Measurements from ENCODE around the gene IRF2BP2. TPM values are rescaled to one million over a fixed set of nuclear protein-coding genes. Genes with fewer than 3 reads are reported as not detected.

The IRF2BP2 gene
- total RNA-seq, 1 donor from 2014 or later = 126 TPM

DNA sequence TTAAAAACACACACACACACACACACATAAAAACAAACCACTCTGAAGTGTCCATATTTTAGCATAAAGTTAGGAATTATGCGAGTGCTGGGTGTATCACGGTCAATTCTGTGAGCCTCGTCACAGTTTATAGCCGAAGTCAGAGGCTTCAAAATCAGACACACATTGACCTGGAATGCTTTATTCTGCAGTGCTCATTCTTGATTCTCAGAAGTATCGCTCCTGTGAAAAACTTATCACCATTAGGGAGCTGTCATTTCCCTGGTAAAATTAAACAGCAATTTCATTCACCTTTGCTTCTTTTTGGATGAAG, 8.7 kb upstream of the IRF2BP2 start:
- peak overlapping the region; percentile 22 for H3K4me3 Mint-ChIP-seq (ENCODE audit: unreplicated experiment)
- TF ChIP-seq, protein P1, sequence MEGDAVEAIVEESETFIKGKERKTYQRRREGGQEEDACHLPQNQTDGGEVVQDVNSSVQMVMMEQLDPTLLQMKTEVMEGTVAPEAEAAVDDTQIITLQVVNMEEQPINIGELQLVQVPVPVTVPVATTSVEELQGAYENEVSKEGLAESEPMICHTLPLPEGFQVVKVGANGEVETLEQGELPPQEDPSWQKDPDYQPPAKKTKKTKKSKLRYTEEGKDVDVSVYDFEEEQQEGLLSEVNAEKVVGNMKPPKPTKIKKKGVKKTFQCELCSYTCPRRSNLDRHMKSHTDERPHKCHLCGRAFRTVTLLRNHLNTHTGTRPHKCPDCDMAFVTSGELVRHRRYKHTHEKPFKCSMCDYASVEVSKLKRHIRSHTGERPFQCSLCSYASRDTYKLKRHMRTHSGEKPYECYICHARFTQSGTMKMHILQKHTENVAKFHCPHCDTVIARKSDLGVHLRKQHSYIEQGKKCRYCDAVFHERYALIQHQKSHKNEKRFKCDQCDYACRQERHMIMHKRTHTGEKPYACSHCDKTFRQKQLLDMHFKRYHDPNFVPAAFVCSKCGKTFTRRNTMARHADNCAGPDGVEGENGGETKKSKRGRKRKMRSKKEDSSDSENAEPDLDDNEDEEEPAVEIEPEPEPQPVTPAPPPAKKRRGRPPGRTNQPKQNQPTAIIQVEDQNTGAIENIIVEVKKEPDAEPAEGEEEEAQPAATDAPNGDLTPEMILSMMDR (IDR thresholded peaks at IDR 0.05; ENCODE audit: insufficient read depth, low read depth, low read length) = no peak
- TF ChIP-seq EZH2 (IDR thresholded peaks at IDR 0.05; ENCODE audit: insufficient read depth, low read length) = no peak
- DNase-seq (ENCODE audit: low read depth) = no peak
- no peaks in the 10 kb centered on the region for H3K36me3 Mint-ChIP-seq (ENCODE audit: low read depth, unreplicated experiment)
- Histone ChIP-seq H3K4me1 (ENCODE audit: insufficient read depth, low read length) (peaks cover 58% of the 10 kb centered on the region), H3K4me3 (ENCODE audit: insufficient read depth, low read depth, low read length) (no peak overlapping the region), H2AFZ (ENCODE audit: low read depth, low read length) (peak overlapping the region; percentile 37), H3K9ac (ENCODE audit: low read length) (peak overlapping the region; percentile 78), H3K4me2 (ENCODE audit: low read length) (peak overlapping the region; percentile 46), H3K9me3 (ENCODE audit: insufficient read depth, low read depth, low read length) (no peaks in the 10 kb centered on the region), H3K36me3 (ENCODE audit: insufficient read depth, low read length) (no peaks in the 10 kb centered on the region), H3K27me3 (ENCODE audit: insufficient read depth, low read length) (no peaks in the 10 kb centered on the region), H4K20me1 (ENCODE audit: insufficient read depth, low read length) (no peaks in the 10 kb centered on the region), H3K27ac (ENCODE audit: low read depth, low read length) (peak overlapping the region; percentile 92), H3K79me2 (ENCODE audit: insufficient read depth, low read length) (no peaks in the 10 kb centered on the region)
- H3K27me3 Mint-ChIP-seq (ENCODE audit: low read depth, unreplicated experiment) = no peaks in the 10 kb centered on the region
- no peaks in the 10 kb centered on the region for H3K9me3 Mint-ChIP-seq (ENCODE audit: unreplicated experiment)
- H3K4me1 Mint-ChIP-seq (ENCODE audit: low read depth, unreplicated experiment) = peaks cover 67% of the 10 kb centered on the region
- no peak for FAIRE-seq
- H3K27ac Mint-ChIP-seq (ENCODE audit: unreplicated experiment) = peak overlapping the region; percentile 100

DNA sequence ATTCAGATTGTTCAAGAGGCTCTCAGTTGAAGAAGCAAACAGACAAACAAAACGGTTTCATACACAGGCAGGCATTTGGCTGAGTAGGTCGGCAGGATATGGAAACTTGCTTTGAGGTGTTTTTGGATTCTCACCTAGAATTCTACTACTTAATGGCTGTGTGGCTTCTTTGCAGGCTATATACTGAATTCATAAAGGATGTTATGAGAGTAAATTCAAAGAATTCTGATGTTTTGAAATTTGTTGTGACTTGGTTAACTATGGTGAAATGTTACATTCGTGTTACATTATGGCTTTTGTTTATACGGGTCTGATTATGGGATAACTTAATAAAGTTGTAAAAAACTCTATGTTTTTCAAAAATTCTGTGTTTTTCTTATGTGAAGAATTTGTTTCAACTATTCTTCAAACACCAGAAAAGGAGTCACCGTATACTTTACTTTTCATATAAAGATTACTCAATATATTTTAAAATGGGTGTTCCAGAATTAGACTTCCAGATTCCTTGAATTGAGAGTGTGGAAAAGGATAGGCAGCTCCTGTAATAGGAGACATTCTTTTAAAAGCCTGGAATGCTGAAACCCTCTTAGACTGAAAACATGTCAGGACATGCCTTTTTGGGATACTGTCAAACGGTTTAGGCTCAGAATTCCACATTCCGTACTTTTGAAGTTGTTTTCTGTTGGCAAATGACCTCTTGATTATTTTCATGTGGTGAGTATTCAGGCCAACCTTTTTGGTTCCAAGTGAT, 8.2 kb upstream of the IRF2BP2 start:
- no peaks in the 10 kb centered on the region for H3K36me3 Mint-ChIP-seq (ENCODE audit: low read depth, unreplicated experiment)
- FAIRE-seq (no peak), DNase-seq (ENCODE audit: low read depth) (peak; percentile 91)
- Histone ChIP-seq H4K20me1 (ENCODE audit: insufficient read depth, low read length) (no peaks in the 10 kb centered on the region), H3K36me3 (ENCODE audit: insufficient read depth, low read length) (no peaks in the 10 kb centered on the region), H3K9ac (ENCODE audit: low read length) (peak overlapping the region; percentile 78), H2AFZ (ENCODE audit: low read depth, low read length) (peak overlapping the region; percentile 37), H3K4me3 (ENCODE audit: insufficient read depth, low read depth, low read length) (no peak overlapping the region), H3K4me2 (ENCODE audit: low read length) (peak overlapping the region; percentile 46), H3K79me2 (ENCODE audit: insufficient read depth, low read length) (no peaks in the 10 kb centered on the region), H3K9me3 (ENCODE audit: insufficient read depth, low read depth, low read length) (no peaks in the 10 kb centered on the region), H3K27ac (ENCODE audit: low read depth, low read length) (peak overlapping the region; percentile 92), H3K27me3 (ENCODE audit: insufficient read depth, low read length) (no peaks in the 10 kb centered on the region), H3K4me1 (ENCODE audit: insufficient read depth, low read length) (peaks cover 63% of the 10 kb centered on the region)
- H3K4me3 Mint-ChIP-seq (ENCODE audit: unreplicated experiment) = no peak overlapping the region
- peak overlapping the region; percentile 100 for H3K27ac Mint-ChIP-seq (ENCODE audit: unreplicated experiment)
- TF ChIP-seq EZH2 (IDR thresholded peaks at IDR 0.05; ENCODE audit: insufficient read depth, low read length) = no peak
- TF ChIP-seq, protein P1 (IDR thresholded peaks at IDR 0.05; ENCODE audit: insufficient read depth, low read depth, low read length) = no peak
- H3K9me3 Mint-ChIP-seq (ENCODE audit: unreplicated experiment) = no peaks in the 10 kb centered on the region
- peaks cover 72% of the 10 kb centered on the region for H3K4me1 Mint-ChIP-seq (ENCODE audit: low read depth, unreplicated experiment)
- H3K27me3 Mint-ChIP-seq (ENCODE audit: low read depth, unreplicated experiment) = no peaks in the 10 kb centered on the region
